ENCODE results near the gene CORO2A.

DNA sequence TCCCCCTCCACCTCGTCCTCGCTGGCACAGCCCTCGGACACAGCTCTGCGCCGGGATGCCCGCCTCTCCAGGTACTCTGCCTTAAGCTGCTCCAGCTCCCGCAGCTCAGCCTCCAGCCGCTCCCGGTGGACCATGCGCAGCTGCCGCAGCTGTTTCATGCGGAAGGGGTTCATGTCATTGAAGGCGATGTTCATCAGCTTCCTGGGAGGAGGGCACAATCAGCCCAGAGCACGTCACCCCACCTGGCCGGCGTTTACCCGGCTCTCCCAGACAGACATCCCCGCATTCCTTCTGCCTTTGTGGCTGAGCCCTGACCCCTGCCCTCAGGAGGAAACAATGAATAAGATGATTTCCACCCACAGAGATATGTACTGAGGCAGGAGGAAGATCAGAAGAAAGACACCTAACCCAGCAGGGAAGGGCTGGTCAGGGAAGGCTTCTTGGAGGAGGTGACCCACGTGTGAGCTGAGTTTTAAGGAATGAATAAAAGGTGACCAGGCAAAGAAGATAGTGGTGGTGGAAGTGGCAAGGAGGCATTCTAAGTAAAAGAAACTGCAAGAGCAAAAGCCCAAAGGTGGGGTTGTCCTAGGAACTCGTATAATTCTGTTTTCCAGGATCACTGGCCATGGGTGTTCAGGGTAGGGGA lies 7.1 kb upstream of the CORO2A start:
- no peak for TF ChIP-seq POLR2A (IDR thresholded peaks at IDR 0.05; ENCODE audit: low read depth)
- TF ChIP-seq, protein P1, sequence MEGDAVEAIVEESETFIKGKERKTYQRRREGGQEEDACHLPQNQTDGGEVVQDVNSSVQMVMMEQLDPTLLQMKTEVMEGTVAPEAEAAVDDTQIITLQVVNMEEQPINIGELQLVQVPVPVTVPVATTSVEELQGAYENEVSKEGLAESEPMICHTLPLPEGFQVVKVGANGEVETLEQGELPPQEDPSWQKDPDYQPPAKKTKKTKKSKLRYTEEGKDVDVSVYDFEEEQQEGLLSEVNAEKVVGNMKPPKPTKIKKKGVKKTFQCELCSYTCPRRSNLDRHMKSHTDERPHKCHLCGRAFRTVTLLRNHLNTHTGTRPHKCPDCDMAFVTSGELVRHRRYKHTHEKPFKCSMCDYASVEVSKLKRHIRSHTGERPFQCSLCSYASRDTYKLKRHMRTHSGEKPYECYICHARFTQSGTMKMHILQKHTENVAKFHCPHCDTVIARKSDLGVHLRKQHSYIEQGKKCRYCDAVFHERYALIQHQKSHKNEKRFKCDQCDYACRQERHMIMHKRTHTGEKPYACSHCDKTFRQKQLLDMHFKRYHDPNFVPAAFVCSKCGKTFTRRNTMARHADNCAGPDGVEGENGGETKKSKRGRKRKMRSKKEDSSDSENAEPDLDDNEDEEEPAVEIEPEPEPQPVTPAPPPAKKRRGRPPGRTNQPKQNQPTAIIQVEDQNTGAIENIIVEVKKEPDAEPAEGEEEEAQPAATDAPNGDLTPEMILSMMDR (IDR thresholded peaks at IDR 0.05), result no peak

Data from esophagus muscularis mucosa (tissue), 3 donors.